ENCODE measurements around the gene IMMP2L. TPM values are rescaled to one million over a fixed set of nuclear protein-coding genes. Genes with fewer than 3 reads are reported as not detected.

The IMMP2L gene
- total and polyA plus RNA-seq, 2 donors (not counting 3 experiments of a cell fraction or from before 2014, with no cell fraction given): 9.9 to 11.8 TPM

- ChIA-PET CTCF (no interaction called here), POLR2A (no interaction called here)
- H3K79me2 ChIP-seq (ENCODE audit: control insufficient read depth, insufficient read depth, low read length): no peaks in the 10 kb centered on the region
- no peaks in the 10 kb centered on the region for H3K9me1 ChIP-seq (replicated peaks; ENCODE audit: control insufficient read depth, extremely low read depth, insufficient read depth, low read length)
- no peak overlapping the region for H3K9ac ChIP-seq (replicated peaks; ENCODE audit: extremely low read depth, insufficient read depth, low read length)
- no peak overlapping the region for H2AFZ ChIP-seq (ENCODE audit: low read depth, low read length)
- DNase-seq (ENCODE audit: low read depth, low spot score) (no peak), FAIRE-seq (no peak)
- BruUV-seq (replicated peaks): no TSS peak
- intact Hi-C loops (cut with micrococcal nuclease) (no loop called here), dilution Hi-C loops (cut with MboI; ENCODE audit: extremely low pct_ligation_motif_present, low sequenced_read_pairs) (no loop called here)
- H3K27ac ChIP-seq (ENCODE audit: insufficient read depth, low read depth, low read length): no peak overlapping the region
- H3K36me3 ChIP-seq (ENCODE audit: control insufficient read depth in 2 of 2, extremely low read depth in 1 of 2, insufficient read depth in 2 of 2, low read length in 2 of 2): no peaks in the 10 kb centered on the region
- H3K9me3 ChIP-seq (replicated peaks; ENCODE audit: control insufficient read depth, insufficient read depth, low read length): no peaks in the 10 kb centered on the region
- H3K4me3 ChIP-seq (replicated peaks in 1 of 3; ENCODE audit: insufficient read depth in 1 of 3, low read depth in 1 of 3, low read length in 3 of 3): no peak overlapping the region
- H3K4me1 ChIP-seq (ENCODE audit: control insufficient read depth, extremely low read depth, insufficient read depth, low read length): peaks cover 4% of the 10 kb centered on the region
- no peak overlapping the region for H3K4me2 ChIP-seq (ENCODE audit: insufficient read depth, low read length)
- H3K27me3 ChIP-seq (ENCODE audit: control insufficient read depth in 2 of 2, insufficient read depth in 2 of 2, low read length in 2 of 2): no peaks in the 10 kb centered on the region
- no peaks in the 10 kb centered on the region for H4K20me1 ChIP-seq (replicated peaks; ENCODE audit: control insufficient read depth, extremely low read depth, insufficient read depth, low read length)
- no peak for TF ChIP-seq MYC (IDR thresholded peaks at IDR 0.05; ENCODE audit: low read depth, low read length)
- TF ChIP-seq POLR2AphosphoS5 (IDR thresholded peaks at IDR 0.05; ENCODE audit: insufficient read depth, low read depth, low read length): no peak
- TF ChIP-seq JUN (IDR thresholded peaks at IDR 0.05; ENCODE audit: borderline replicate concordance, insufficient read depth, insufficient read length, low read depth): no peak
- TF ChIP-seq EZH2 (IDR thresholded peaks at IDR 0.05; ENCODE audit: borderline replicate concordance, low read depth, low read length, severe bottlenecking): no peak
- no peak for TF ChIP-seq MAX (IDR thresholded peaks at IDR 0.05; ENCODE audit: insufficient read depth, insufficient read length)
- TF ChIP-seq CTCF (IDR thresholded peaks at IDR 0.05; ENCODE audit: extremely low read depth in 1 of 2, insufficient read depth in 1 of 2, low read depth in 1 of 2, low read length in 2 of 2): no peak
- TF ChIP-seq FOS (IDR thresholded peaks at IDR 0.05; ENCODE audit: borderline replicate concordance, insufficient read depth, low read length): no peak
- no peak for TF ChIP-seq GATA2 (IDR thresholded peaks at IDR 0.05; ENCODE audit: insufficient read depth, insufficient read length, low read depth, low read length)
- no peak for TF ChIP-seq POLR2A (IDR thresholded peaks at IDR 0.05; ENCODE audit: low read depth, low read length)
Observed at GRCh38 chr7:111388016-111388415, 174.3 kb downstream of the IMMP2L start.
